ENCODE measurements around the gene THUMPD1.

THUMPD1 gene

GRCh38 chr16:20768818-20769217 is 27.2 kb upstream of the THUMPD1 start:
- TF ChIP-seq CTCF (conservative IDR thresholded peaks at IDR 0.05), result no peak
- H3K27ac ChIP-seq, result no peak overlapping the region

GRCh38 chr16:20768121-20768520 is 26.5 kb upstream of the THUMPD1 start:
- TF ChIP-seq CTCF (conservative IDR thresholded peaks at IDR 0.05), result no peak
- no peak overlapping the region for H3K27ac ChIP-seq

- H3K27ac ChIP-seq, result no peak overlapping the region
- no peak for TF ChIP-seq CTCF (conservative IDR thresholded peaks at IDR 0.05)
Observed at GRCh38 chr16:20767577-20767976, 26.0 kb upstream of the THUMPD1 start.

- no peak for TF ChIP-seq CTCF (conservative IDR thresholded peaks at IDR 0.05)
- H3K27ac ChIP-seq, result no peak overlapping the region
Observed at GRCh38 chr16:20766294-20766693, 24.7 kb upstream of the THUMPD1 start.

- H3K27ac ChIP-seq, result 0 out of 2 replicates have a peak overlapping the region, but pooled peaks have one; percentile 85
- no peak for TF ChIP-seq CTCF (conservative IDR thresholded peaks at IDR 0.05)
Observed at GRCh38 chr16:20765732-20766131, 24.1 kb upstream of the THUMPD1 start.

- peak overlapping the region; percentile 85 for H3K27ac ChIP-seq
Observed at GRCh38 chr16:20764448-20764847, 22.8 kb upstream of the THUMPD1 start.

- H3K27ac ChIP-seq, result peak within 1 kb of the TSS; percentile 85
- TF ChIP-seq CTCF (conservative IDR thresholded peaks at IDR 0.05), result no peak
Observed at GRCh38 chr16:20763461-20764232, 22.0 kb upstream of the THUMPD1 start, which contains the start of gene ACSM3. Gene ACSM3 (plus strand): TSS chr16:20764014. CDS start chr16:20770035, 6,021 bp downstream.

GRCh38 chr16:20762404-20763123 is 20.9 kb upstream of the THUMPD1 start:
- H3K27ac ChIP-seq, result peak overlapping the region; percentile 85
- no peak for TF ChIP-seq CTCF (conservative IDR thresholded peaks at IDR 0.05)
